CD4-positive, alpha-beta T cell (primary cell): ENCODE results near the gene HMG20A. TPM values are rescaled to one million over a fixed set of nuclear protein-coding genes. Genes with fewer than 3 reads are reported as not detected.

Experiments
- ATAC-seq: fragments of 200-7000 bp; cut with Tn5 transposase; one replicate; pipeline ENCODE4 v1.10.0; 2022; ENCODE audit warnings: mild to moderate bottlenecking; ENCODE audit not compliant: poor library complexity
- CTCF ChIA-PET: fragments of 350-600 bp; sonication (Branson Sonifier 250); formaldehyde crosslinking; loops from one replicate; lab custom pipeline; 2021; ENCODE audit warnings: antibody characterized with exemption, inconsistent platforms; lab: Charles Lee
- POLR2A ChIA-PET: fragments of 350-600 bp; sonication (Branson Sonifier 250); formaldehyde crosslinking; loops from one replicate; lab custom pipeline; 2021; ENCODE audit warnings: antibody characterized with exemption, inconsistent platforms; lab: Charles Lee
- DNase-seq, 14 experiments: peaks; one replicate each; pipeline ENCODE4 v3.0.0-alpha.2; 2013 to 2020; ENCODE audit warnings: mixed read lengths in 2 of 14
- H3K27ac ChIP-seq, 2 donors: one replicate each; pipeline versions ENCODE4 v1.5.1 to v1.7.0; 2013; ENCODE audit warnings: low read length in 2 of 2, low read depth in 1 of 2, mild to moderate bottlenecking in 1 of 2
- H3K27me3 ChIP-seq, 2 experiments: 1 replicate in 1 of 2; 2 replicates in 1 of 2; pipeline versions ENCODE4 v1.6.1 to v1.7.0; 2013; ENCODE audit warnings: low read length in 2 of 2, control low read depth in 1 of 2, mild to moderate bottlenecking in 1 of 2, moderate library complexity in 1 of 2; ENCODE audit not compliant: insufficient read depth in 2 of 2, control insufficient read depth in 1 of 2
- H3K36me3 ChIP-seq: one replicate; pipeline ENCODE4 v1.6.1; 2013; ENCODE audit warnings: low read length, control low read depth; ENCODE audit not compliant: insufficient read depth
- H3K4me1 ChIP-seq: one replicate; pipeline ENCODE4 v1.6.1; 2013; ENCODE audit warnings: low read length, control low read depth; ENCODE audit not compliant: insufficient read depth
- H3K4me3 ChIP-seq: one replicate; pipeline ENCODE4 v1.5.1; 2013; ENCODE audit warnings: mild to moderate bottlenecking, low read length, moderate library complexity
- H3K9me3 ChIP-seq, 2 experiments: 1 replicate in 1 of 2; 2 replicates in 1 of 2; pipeline versions ENCODE4 v1.6.1 to v1.7.0; 2013; ENCODE audit warnings: low read length in 2 of 2, mild to moderate bottlenecking in 2 of 2, control low read depth in 1 of 2, moderate library complexity in 1 of 2; ENCODE audit not compliant: control insufficient read depth in 1 of 2, insufficient read depth in 1 of 2
- H3K27ac Mint-ChIP-seq: one replicate; pipeline ENCODE4 v1.8.0; 2020; ENCODE audit warnings: mixed read lengths
- H3K27me3 Mint-ChIP-seq: one replicate; pipeline ENCODE4 v1.8.0; 2021; ENCODE audit warnings: mixed read lengths
- H3K36me3 Mint-ChIP-seq: one replicate; pipeline ENCODE4 v1.8.0; 2021; ENCODE audit warnings: low read depth, mixed read lengths
- H3K4me1 Mint-ChIP-seq: one replicate; pipeline ENCODE4 v1.8.0; 2021; ENCODE audit warnings: low read depth, mixed read lengths
- H3K4me3 Mint-ChIP-seq: one replicate; pipeline ENCODE4 v1.8.0; 2020; ENCODE audit warnings: mild to moderate bottlenecking, mixed read lengths
- H3K9me3 Mint-ChIP-seq: one replicate; pipeline ENCODE4 v1.8.0; 2020; ENCODE audit warnings: mixed read lengths
- intact Hi-C, 2 experiments: fragments of 100-400 bp; cut with DNase I in 1 of 2; cut with micrococcal nuclease in 1 of 2; formaldehyde crosslinking; loops; one replicate each; pipeline versions ENCODE4 v1.15.1 to v1.9.0; 2023 to 2025; cut with DNase I, micrococcal nuclease
- total RNA-seq, 174 experiments: library from RNA in 2 of 174; stranded (reverse) in 2 of 174; gene quantifications; one replicate each; pipeline ENCODE4 v1.2.3 and lab custom pipeline; 2021 to 2026
- TF ChIP-seq, protein P1 (sequence below): fragments of 200-600 bp; IDR thresholded peaks from one replicate; pipeline ENCODE4 v1.8.0; 2022; ENCODE audit warnings: antibody characterized with exemption, mild to moderate bottlenecking

HMG20A gene
- total RNA-seq, 2 experiments from 2014 or later, result 16.2 to 20.0 TPM

DNA sequence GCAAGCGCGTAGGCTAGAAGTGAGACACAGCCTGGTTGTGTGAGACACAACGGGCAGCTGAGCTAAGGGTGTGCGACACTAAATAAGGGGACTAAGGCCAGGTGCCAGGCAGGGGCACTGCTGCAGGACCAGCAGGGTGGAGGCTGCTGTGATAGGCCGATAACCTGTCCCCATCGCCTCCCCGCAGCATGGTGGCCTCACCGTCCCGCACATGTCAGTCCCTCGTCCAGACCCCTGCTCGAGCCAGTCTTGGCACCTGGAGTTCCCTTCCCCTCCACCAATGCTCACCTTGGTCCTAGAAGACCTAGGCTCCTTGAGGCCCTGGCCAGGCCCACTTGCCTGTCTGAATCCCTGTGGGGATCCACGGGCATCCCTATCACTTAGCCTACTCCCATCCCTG lies 96.1 kb downstream of the HMG20A start:
- Mint-ChIP-seq H3K27me3 (no peaks in the 10 kb centered on the region), H3K27ac (no peak overlapping the region), H3K9me3 (peaks cover 10% of the 10 kb centered on the region), H3K4me3 (no peak overlapping the region), H3K36me3 (no peaks in the 10 kb centered on the region), H3K4me1 (no peaks in the 10 kb centered on the region)
- no peak for DNase-seq
- no peak overlapping the region for H3K27ac ChIP-seq
- H3K9me3 ChIP-seq, result no peaks in the 10 kb centered on the region
- H3K4me3 ChIP-seq, result no peak overlapping the region
- H3K4me1 ChIP-seq, result no peaks in the 10 kb centered on the region
- CTCF ChIA-PET, result no interaction called here
- intact Hi-C loops, result no loop called here
- POLR2A ChIA-PET, result no interaction called here
- TF ChIP-seq, protein P1, sequence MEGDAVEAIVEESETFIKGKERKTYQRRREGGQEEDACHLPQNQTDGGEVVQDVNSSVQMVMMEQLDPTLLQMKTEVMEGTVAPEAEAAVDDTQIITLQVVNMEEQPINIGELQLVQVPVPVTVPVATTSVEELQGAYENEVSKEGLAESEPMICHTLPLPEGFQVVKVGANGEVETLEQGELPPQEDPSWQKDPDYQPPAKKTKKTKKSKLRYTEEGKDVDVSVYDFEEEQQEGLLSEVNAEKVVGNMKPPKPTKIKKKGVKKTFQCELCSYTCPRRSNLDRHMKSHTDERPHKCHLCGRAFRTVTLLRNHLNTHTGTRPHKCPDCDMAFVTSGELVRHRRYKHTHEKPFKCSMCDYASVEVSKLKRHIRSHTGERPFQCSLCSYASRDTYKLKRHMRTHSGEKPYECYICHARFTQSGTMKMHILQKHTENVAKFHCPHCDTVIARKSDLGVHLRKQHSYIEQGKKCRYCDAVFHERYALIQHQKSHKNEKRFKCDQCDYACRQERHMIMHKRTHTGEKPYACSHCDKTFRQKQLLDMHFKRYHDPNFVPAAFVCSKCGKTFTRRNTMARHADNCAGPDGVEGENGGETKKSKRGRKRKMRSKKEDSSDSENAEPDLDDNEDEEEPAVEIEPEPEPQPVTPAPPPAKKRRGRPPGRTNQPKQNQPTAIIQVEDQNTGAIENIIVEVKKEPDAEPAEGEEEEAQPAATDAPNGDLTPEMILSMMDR, result no peak
- H3K36me3 ChIP-seq, result no peaks in the 10 kb centered on the region
- no peak for ATAC-seq
- H3K27me3 ChIP-seq, result no peaks in the 10 kb centered on the region

- H3K9me3 Mint-ChIP-seq, result peaks cover 6% of the 10 kb centered on the region
- intact Hi-C loops, result no loop called here
- no peaks in the 10 kb centered on the region for H3K4me1 ChIP-seq
- ChIA-PET POLR2A (no interaction called here), CTCF (no interaction called here)
- H3K27me3 Mint-ChIP-seq, result no peaks in the 10 kb centered on the region
- no peak overlapping the region for H3K4me3 Mint-ChIP-seq
- DNase-seq (no peak), ATAC-seq (no peak)
- no peak overlapping the region for H3K27ac Mint-ChIP-seq
- no peaks in the 10 kb centered on the region for H3K36me3 ChIP-seq
- TF ChIP-seq, protein P1, result no peak
- H3K9me3 ChIP-seq, result no peaks in the 10 kb centered on the region
- no peak overlapping the region for H3K4me3 ChIP-seq
- H3K36me3 Mint-ChIP-seq, result no peaks in the 10 kb centered on the region
- H3K27ac ChIP-seq, result no peak overlapping the region
- no peaks in the 10 kb centered on the region for H3K27me3 ChIP-seq
- no peaks in the 10 kb centered on the region for H3K4me1 Mint-ChIP-seq
Measured at GRCh38 chr15:77517579-77517978, 96.9 kb downstream of the HMG20A start.

DNA sequence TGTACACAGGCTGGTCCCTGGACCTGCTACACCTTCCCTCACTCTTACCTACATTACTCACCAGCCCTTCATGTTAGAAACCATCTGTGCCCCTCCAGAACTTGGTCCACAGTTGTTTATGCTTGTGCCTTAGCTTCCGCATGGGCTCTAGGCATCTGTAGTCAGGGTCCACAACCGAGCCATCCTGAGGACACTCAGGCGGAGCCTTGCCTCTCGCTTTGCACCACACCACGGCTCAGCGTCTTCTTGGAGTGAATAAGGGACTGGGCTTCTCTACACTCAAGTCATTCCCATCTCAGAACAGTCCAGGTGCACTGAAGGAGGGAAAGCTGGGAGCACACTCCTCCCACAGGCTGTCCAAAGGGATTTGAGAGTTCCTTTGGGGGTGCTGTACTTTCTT lies 97.8 kb downstream of the HMG20A start:
- no peak for ATAC-seq
- Histone ChIP-seq H3K27ac (no peak overlapping the region), H3K4me1 (no peaks in the 10 kb centered on the region), H3K36me3 (no peaks in the 10 kb centered on the region), H3K9me3 (no peaks in the 10 kb centered on the region), H3K27me3 (no peaks in the 10 kb centered on the region), H3K4me3 (no peak overlapping the region)
- ChIA-PET CTCF (no interaction called here), POLR2A (no interaction called here)
- Mint-ChIP-seq H3K4me3 (no peak overlapping the region), H3K36me3 (no peaks in the 10 kb centered on the region), H3K27me3 (no peaks in the 10 kb centered on the region), H3K27ac (no peak overlapping the region), H3K4me1 (no peaks in the 10 kb centered on the region), H3K9me3 (no peaks in the 10 kb centered on the region)
- intact Hi-C loops, result no loop called here
- TF ChIP-seq, protein P1, result no peak
- DNase-seq, result no peak
